Epithelial cell of proximal tubule (primary cell): ENCODE data around the gene GRID1. TPM values are rescaled to one million over a fixed set of nuclear protein-coding genes. Genes with fewer than 3 reads are reported as not detected.

Source experiments
- DNase-seq: peaks from one replicate; pipeline ENCODE4 v3.0.0-alpha.2; 2011; ENCODE audit warnings: low read depth
- H3K4me3 ChIP-seq: 2 replicates; pipeline ENCODE4 v1.5.1; 2011; ENCODE audit warnings: low read depth, mild to moderate bottlenecking, low read length
- CTCF ChIP-seq: conservative IDR thresholded peaks from 2 replicates; pipeline ENCODE4 v1.5.1; 2012; ENCODE audit warnings: low read depth, mild to moderate bottlenecking, low read length
- total RNA-seq: library from RNA; depleted of rRNA; stranded (reverse); fragments of >200 nt; gene quantifications from 2 replicates; pipeline ENCODE4 v1.2.3, GENCODE V29; 2015

The GRID1 gene
- total RNA-seq, 1 donor from 2014 or later: 0.52 TPM

- no peak for DNase-seq
- TF ChIP-seq CTCF: no peak
- H3K4me3 ChIP-seq: no peak overlapping the region
Observed at GRCh38 chr10:86105640-86106039, 261.0 kb downstream of the GRID1 start.

- DNase-seq: no peak
- TF ChIP-seq CTCF: no peak
- no peak overlapping the region for H3K4me3 ChIP-seq
Observed at GRCh38 chr10:86105181-86105580, 261.4 kb downstream of the GRID1 start.

- no peak overlapping the region for H3K4me3 ChIP-seq
- TF ChIP-seq CTCF: no peak
- no peak for DNase-seq
Observed at GRCh38 chr10:86104611-86105145, 261.9 kb downstream of the GRID1 start.

- DNase-seq: no peak
- TF ChIP-seq CTCF: no peak
- H3K4me3 ChIP-seq: no peak overlapping the region
Observed at GRCh38 chr10:86104156-86104555, 262.4 kb downstream of the GRID1 start.

- no peak for TF ChIP-seq CTCF
- H3K4me3 ChIP-seq: no peak overlapping the region
- no peak for DNase-seq
Observed at GRCh38 chr10:86103391-86104101, 263.0 kb downstream of the GRID1 start.

- H3K4me3 ChIP-seq: no peak overlapping the region
- no peak for DNase-seq
- TF ChIP-seq CTCF: no peak
Observed at GRCh38 chr10:86102451-86102850, 264.1 kb downstream of the GRID1 start.

GRCh38 chr10:86102031-86102430 lies 264.6 kb downstream of the GRID1 start:
- no peak for DNase-seq
- no peak overlapping the region for H3K4me3 ChIP-seq
- no peak for TF ChIP-seq CTCF
